Left lobe of liver (tissue), 2 donors: Measurements from ENCODE around the gene ADARB1. TPM values are rescaled to one million over a fixed set of nuclear protein-coding genes. Genes with fewer than 3 reads are reported as not detected.

ENCODE experiments used
- ATAC-seq: fragments of 200-7000 bp; cut with Tn5 transposase; one replicate; pipeline ENCODE4 v1.9.1; 2020; ENCODE audit warnings: mild to moderate bottlenecking, moderate library complexity
- DNase-seq: peaks from one replicate; pipeline ENCODE4 v3.0.0-alpha.2; 2020; ENCODE audit warnings: low spot score
- total RNA-seq: library from RNA; stranded (reverse); gene quantifications from one replicate; pipeline ENCODE4 v1.2.1, GENCODE V29; 2021
- donor health status: DM: no; HTN: no; CAD: no; lungs with moderate emphysema.
- donor health status: DM: no; HTN: yes; CAD: no.

The ADARB1 gene
- total RNA-seq, 1 donor from 2014 or later = 9.8 TPM

DNA sequence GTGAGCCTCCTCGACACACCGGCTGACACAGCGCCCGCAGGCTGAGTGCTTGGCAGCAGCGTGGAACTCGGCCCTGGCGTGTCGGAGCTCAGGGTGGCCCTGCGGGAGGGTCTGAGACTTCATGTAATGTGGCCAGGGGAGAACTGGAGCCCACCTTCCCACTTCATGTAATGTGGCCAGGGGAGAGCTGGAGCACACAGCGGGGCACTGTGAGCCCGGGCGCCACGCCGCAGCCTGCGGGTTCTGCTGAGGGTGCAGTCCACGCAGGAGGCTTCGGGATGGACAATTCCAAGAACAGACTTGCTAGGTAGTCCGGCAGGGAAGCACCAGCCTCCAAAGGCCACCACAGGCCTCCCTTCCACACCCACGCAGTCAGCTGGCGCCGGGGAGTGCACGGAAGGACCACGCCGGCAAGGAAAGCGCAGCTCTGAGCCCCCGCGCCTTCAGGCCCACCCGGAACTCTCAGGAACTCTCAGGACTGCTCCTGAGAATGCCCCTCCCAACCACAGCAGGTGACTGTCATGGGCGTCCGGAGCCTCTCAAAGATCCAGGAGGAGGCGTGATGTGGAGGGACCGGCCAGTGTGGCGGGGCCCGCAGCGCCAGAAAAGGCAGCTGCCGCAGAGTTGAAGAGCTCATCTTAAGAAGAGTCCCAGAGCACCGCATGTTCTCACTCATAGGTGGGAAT is 19.3 kb upstream of the ADARB1 start:
- no peak for ATAC-seq

DNA sequence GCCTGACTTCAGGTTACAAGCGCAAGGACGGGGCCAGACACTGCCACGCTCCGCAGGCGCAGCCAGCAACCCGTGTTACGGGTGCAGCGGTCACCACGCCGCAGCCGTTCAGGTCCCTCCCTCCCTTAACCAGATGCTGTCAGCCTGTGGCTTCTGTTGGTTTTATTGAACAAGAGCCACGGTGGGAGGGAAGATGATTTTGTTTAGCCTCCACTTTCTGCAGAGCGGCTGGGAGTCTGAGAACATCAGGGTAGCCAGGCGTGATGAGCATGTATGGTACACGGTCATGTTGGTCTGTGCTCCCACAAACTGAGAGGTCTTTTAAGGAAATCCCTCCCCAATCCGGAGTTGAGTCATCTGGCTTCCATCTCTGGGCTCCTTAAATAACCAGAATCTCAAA is 18.5 kb upstream of the ADARB1 start:
- DNase-seq (no peak), ATAC-seq (no peak)

More for the DNA sequence above, 19.3 kb upstream of the ADARB1 start:
- DNase-seq = no peak

DNA sequence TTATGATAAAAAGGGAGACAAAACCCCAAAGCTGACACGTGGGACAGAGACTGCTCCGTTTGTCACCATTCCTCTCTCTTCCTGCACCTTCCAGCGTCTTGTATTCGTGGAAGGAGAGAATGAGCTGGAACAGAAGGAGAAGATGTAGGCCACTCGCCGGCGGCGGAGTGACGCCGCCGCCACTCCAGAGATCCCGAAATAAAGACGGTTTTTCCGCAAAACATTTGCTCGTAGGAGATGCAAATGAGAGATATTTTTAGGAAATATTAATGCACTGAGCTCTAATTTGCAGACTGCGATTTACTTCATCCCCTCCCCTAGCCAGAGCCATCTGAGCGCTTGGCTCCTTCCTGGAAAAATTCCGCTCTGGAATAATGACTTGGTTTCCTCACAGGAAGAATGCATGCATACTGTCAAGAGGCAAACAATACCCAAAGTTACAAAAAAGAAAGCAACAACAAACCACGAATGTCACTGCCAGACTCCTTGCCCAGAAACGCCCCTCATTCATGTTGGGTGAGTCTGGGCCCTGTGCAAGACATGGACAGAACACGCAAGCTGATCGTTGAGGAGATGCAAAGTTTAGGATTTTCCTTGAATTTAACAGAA is 18.0 kb upstream of the ADARB1 start:
- no peak for ATAC-seq
- DNase-seq = no peak

DNA sequence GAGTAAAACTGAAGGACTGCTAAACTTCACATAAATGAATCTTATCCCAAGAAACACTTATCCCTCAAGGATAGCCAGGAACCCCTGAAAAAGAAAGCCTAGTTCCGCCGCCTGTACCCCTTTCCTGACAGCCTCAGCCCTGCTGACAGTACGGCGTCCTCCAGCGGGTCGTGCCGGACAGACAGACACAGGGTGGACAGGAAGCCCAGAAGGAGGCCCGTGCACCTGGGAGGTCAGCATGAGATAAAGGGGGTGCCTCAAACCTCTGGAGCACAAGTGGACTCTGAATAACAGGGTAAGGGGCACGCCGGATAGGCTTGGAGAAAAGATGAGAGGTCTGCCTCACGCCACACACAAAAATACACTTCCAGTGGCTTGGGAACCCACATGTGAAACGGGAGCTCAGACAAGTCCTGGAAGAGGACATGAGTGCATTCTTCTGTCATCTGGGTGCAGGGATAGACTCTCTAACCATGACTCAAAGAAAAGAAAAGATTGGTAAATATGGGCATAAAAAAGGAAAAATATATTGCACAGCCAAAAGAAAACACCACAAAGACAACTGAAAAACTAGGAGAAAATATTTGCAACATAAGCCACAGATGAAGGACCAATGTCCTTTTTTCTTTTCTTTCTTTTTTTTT is 17.3 kb upstream of the ADARB1 start:
- ATAC-seq = no peak
- DNase-seq = no peak

DNA sequence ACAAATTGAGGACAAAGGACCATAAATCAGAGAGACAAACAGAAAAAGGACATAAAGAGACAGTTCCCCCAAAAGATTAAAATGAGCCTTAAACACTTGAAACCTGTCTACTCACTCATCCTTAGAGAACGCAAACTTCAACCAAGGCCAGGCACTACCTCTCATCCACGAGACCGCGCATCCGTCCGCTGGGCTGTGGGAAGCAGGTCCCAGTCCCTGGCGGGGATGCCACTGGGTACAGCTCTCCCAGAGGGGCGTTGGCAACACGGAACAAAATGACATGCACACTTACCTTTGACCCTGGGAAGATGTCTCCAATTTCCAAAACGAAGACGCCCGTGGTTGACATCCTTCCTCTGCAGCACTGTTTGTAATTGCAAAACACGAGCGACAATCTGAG is 16.5 kb upstream of the ADARB1 start:
- DNase-seq (no peak), ATAC-seq (no peak)

DNA sequence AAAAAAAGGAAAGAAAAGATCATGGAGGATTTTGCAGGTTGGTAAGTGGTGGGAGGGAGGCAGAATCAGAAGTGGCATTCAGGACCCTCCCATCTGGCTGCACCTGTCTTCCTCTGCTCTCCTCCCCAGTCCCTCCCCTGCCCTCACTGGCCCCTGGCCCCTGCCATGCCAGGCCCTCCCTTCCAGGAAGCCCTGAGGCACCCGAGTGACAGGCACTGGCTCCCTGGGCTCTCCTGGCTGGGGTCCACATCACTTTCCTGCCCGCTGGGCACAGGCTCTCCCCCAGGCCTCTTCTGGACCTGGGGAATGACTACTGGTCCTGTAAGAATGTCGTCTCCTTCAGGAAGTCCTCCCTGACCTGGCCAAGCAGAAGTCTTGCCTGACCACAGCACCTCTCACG is 15.3 kb upstream of the ADARB1 start:
- no peak for ATAC-seq
- no peak for DNase-seq

DNA sequence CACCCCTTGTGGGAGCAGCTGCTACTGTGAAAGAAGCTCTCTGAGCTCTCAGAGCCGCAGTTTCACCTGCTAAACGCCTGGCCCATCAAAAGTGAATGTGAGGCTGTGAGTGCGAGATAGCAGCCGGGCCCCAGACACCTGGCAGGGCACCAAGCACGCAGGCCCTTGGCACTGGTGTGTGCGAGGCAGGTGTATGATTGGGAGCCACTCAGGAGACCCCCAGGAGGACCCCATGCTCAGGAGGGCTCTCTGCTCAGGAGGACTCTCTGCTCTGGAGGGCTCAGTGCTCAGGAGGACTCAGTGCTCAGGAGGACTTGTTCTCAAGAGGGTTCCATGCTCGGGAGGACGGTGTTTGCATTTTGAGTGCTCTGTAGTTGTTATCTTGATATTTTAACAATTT is 14.3 kb upstream of the ADARB1 start:
- ATAC-seq (no peak), DNase-seq (no peak)

DNA sequence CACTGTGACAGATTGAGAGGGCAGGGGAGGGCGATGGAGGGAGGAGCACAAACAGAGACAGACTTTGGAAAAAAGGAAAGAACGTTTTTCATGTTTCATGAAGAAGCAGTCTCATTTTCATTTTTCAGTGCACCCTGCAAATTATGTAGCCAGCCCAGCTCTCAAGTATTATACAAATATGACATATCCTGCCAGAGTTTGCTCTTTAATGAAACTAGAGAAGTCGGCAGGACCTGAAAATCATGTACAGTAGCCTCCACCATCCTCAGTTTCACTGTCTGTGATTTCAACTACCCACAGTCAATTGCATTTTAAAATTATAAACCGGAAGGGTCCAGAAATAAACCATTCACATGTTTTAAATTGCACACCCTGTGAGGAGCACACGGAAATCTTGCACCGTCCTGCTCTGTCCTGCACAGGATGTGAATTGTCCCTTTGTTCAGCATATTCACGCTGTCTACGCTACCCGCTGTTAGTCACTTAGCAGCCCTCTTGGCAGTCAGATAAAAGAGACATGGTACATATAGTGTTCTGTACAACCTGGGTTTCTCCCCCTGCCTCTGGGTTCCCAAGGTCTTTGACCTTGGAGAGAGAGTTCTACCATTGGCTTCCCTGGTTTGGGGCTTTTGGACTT is 13.6 kb upstream of the ADARB1 start:
- no peak for DNase-seq
- no peak for ATAC-seq

DNA sequence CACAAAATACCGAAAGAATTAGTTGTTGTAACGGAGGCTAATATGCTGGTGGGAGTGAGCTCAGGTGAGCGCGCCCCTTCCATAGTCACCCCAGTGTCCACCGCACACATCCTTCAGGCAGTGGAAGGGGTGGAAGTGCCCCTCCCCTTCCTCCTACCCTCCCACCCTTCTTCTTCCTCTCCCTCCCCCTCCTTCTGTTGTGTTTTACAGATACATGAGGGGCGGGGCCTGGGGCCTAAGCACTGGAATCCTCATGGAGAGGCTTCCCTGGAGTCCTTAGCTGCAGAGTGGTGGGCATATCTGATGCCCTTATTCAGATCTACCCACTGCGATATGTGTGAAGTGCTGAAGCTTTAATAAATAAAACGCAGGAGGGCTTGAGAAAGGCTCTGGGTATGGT is 10.3 kb upstream of the ADARB1 start:
- no peak for ATAC-seq
- DNase-seq = no peak

DNA sequence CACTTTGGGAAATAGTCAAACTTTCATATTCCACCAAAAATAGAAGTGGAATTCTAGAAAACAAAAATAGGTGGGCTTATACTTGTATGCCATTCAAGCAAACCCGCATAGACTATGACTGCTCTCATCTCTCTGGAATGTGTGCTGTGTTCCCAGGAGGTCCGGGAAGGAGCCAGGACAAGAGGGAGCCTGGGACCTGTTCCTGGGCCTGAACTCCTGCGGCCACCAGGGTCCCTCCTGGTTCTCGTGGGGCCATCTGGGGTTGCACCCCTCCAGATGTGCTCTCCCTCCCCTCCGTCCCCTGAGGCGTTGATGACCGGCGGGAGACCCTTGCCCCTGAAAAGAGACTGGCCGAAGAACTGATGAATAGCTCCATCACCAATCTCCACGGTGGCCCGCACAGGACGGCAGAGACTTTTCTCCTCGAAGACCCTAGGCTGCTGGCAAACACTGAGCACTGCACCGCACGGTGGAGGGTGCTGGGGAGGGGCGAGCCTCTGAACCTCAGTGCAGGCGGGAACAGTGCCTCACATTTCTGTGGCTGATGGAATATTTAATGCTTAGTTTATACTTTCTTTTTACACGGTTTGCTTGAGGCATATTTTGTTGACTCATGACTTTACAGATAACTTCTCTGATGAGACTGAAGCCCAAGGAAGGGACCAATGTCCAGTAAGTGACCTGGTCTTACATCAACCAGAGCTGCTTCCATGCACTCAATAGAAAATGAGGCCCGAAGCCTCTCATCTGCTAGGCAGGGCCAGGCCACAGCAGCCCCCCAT is 9.6 kb upstream of the ADARB1 start:
- no peak for ATAC-seq
- no peak for DNase-seq

DNA sequence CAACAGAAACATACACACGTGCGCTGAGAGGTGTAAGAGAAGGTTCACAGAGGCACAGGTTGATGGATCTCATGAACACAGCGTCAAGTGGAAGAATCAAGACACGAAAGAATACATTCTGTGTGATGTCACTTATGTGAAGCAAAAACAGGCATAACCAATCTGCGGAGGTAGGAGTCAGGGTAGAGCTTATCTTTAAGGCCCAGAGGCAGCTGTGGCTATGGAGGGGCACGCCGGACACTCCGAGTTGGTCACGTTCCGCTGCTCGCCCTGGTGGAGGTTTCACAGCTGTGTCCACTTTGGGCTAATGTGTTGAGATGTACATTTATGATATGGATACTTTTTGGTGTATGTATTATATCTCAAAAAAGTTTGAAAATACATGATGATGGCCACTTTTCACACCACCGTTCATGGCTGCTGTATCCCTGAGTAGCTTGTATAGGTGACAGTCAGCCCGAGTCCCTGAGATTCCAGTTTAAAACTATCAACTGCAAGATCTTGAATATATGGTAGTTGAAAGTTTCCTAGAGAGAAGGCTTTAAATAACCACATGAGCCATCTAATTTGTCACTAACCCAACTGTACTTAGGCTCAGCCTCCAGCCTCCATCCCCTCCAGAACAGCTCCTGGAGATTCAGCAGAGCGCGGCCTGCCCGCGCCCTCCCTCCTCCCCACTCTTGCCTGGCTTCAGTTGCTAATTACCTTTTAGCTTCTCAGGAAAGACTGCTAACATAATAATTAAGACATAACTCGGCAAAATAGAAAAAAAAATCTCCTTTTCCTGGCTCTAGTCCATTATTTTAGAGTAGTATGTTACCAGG is 6.7 kb upstream of the ADARB1 start:
- DNase-seq = no peak
- no peak for ATAC-seq

DNA sequence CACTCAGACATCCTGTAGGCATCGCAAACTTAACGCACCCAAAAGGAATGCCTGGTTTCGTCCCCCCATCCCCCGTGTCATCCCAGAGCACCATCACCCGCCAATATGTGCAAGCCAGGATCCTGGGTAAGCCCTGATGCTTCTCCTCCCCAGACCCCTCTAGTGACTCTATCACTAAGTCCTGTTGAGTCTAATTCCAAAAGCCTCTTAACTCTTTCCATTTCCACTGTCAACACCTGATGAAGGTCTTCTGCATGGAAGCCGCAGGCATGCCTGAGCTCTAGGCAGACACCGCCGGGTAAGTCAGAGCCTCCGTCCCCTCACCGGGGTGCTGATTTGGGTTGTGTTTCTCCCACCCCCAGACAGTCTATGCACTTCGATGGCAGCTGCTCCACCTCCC is 5.3 kb upstream of the ADARB1 start:
- ATAC-seq (no peak), DNase-seq (no peak)

DNA sequence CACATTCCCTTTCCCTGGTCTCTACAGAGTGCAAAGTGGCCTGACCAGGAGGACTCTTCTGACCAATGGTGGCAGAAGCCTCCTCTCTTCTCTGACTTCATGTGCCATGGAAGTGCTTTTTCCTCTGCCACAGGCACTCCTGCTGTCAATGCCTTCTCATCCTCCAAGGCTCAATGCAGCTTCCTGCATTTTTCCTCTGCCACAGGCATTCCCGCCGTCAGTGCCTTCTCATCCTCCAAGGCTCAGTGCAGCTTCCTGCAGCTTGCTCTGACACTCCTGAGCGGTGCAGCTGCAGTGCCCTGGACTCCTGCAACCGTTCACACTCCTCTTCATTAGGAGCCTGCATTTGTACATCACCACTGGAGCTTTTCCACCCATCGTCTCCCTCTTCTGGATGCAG is 4.7 kb upstream of the ADARB1 start:
- no peak for ATAC-seq

DNA sequence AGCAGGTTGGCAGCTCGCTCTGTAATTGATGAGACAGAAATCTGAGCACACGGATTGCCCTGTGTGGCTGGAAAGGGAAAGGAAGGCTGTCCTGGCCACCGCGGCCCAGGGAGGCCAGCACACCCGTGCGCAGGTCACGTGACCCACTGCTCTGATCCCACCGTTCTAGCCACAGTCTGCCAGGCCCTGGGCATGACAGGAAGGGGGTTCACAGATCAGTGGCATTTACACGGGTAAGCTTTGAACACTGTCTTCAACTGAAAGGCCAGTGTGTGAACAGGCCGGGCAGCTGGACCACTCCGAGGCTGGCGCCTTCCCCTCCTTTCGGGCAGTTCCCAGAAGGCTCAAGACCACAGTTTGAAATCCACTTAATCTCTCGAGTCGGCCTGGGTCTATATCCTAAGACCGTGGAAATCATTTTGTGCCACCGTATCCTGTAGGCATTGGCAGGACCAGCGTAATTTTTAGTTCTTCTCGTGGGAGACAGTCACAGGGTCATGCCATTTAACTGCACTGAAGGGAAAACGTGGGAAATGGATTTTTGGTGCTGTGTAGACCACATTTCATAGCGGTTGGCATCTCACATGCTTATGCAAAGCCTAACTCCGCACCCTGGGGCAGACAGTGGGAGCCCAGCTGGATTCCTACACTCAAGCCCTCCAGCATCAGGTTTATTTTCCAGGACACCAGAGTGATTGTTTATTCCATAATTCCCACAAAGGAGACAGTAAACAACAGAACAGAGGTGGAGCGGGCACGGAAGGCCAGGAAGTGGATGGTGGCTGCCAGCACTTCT is 3.1 kb upstream of the ADARB1 start:
- ATAC-seq (no peak), DNase-seq (no peak)

More for the DNA sequence above, 4.7 kb upstream of the ADARB1 start:
- no peak for DNase-seq

DNA sequence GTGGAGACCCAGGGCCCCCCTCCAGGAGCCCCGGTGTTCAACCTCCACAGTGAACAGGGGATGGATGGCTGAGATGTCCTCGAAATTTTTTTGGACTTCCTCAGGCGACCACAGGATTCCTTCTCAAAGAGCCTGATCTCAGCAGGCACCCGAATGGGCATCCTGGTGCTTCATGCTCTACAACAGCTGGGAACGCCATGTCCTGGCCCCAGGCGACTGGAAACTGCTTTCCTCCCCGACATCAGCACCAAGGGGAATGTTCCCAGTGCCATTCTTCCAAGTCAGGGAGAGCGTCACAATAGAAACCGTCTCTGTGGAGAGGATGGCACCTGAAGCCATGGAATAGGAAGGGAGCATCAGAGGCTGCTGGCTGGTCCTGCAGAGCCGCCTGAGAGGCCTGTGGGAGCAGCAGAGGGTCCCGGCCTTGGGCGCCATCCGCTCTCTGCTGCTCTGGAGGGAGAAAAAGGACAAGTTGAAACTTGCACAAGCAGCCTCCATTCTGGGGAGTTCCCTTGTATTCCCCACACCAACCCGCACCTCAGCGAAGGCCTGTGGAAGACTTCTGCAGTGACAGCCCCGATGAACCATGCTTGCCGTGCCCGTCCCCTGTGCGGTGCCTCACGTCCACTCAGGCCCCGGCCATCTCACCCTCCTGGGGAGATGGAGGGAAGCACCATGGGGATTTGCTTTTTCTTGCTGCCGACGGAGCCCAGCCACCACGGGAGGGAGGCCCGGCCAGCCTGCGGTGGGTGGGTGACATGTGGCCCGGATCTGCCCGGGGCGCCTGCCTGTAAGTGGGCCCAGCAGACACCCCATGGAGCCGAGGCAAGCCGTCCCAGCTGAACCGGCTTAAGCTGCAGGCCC is 2.3 kb upstream of the ADARB1 start:
- ATAC-seq (no peak), DNase-seq (no peak)

DNA sequence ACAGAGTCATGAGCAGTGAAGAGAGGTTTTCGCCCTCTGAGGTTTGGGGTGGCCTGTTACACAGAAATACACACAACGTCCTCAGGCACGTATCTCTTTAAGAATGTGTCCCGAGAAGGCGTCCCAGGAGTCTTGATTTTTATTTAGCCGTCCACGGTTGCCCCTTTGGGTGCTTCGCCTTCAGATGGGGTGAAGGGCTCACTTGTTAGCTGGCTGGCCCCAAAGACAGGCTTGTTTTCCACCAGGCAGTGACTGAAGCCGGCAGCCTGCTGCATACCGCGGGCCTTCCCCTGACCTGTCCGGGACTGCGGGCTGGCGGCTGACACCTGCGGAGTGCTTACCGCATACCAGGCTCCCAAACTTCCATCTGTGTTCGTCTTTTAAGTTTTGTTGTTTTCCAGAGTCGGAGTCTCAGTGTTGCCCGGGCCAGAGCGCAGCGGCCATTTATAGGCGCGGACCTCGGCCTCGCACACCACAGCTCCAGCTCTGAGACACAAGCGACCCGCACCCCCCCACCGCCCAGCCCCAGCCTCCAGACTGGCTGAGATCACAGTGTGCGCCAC is 1.6 kb upstream of the ADARB1 start:
- DNase-seq (no peak), ATAC-seq (no peak)

DNA sequence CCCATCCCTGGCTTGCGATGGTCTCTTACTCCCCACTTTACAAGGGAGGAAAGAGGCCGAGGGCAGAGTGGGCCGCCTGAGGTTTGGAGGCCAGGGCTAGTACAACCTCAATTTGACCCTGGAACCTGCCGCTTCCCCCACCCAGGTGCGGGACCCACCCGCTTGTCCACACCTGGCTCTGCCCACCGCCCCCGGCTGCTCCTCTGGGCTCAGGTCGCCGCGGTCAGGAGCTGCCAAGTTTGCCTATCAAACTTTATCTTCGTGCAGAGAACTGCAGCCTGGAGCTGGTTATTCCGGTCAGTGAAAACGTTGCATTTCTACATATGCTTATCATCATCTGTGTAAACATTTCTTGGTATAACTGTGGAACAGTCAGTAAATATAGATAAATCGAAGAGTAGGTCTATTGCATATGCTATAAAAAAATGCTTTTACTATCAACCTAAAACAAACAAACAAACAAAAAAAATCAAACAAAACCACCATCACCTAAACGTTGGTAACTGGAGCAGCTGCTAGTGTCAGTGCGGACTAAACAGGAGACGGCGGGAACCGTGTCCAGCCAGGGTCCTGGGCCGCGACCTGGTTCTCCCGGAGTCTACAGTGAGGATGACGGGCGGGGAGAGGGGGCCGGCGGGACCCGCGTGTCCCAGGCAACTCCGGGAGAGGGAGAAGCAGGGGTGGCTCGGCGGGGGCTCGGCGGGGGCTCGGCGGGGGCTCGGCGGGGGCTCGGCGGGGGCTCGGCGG is 906 bp upstream of the ADARB1 start:
- DNase-seq (no peak), ATAC-seq (peak; percentile 35)
